HG02943 (cell line): ENCODE measurements around the gene AOC1.
A peak's percentile ranks its signal among the peaks of the same experiment; 100 is the strongest.
"Not testable (repeated sequence)": the region's sequence is repeated elsewhere in the genome, so short reads cannot be mapped to it uniquely, and the experiment has no call there.

Source experiments
- ATAC-seq: cut with Tn5 transposase; IDR thresholded peaks from one replicate; pipeline ENCODE4 v1.9.1; 2021; ENCODE audit warnings: mild to moderate bottlenecking, low read depth, moderate library complexity; ENCODE audit not compliant: unreplicated experiment

The AOC1 gene

GRCh38 chr7:150896562-150897209, 44.4 kb downstream of the AOC1 start:
- no peak for ATAC-seq

GRCh38 chr7:150897502-150898474, 45.5 kb downstream of the AOC1 start:
- peak; percentile 50 for ATAC-seq

GRCh38 chr7:150898475-150899011, 46.2 kb downstream of the AOC1 start:
- ATAC-seq, result peak; percentile 54

GRCh38 chr7:150900675-150901074, 48.4 kb downstream of the AOC1 start:
- ATAC-seq, result no peak

GRCh38 chr7:150901160-150902035, 49.1 kb downstream of the AOC1 start:
- ATAC-seq, result no peak

- no peak for ATAC-seq
Measured at GRCh38 chr7:150902078-150903033, 50.0 kb downstream of the AOC1 start.

GRCh38 chr7:150903606-150904005, 51.3 kb downstream of the AOC1 start:
- ATAC-seq, result no peak

GRCh38 chr7:150904011-150904909, 51.9 kb downstream of the AOC1 start:
- ATAC-seq, result no peak

- ATAC-seq, result no peak
Measured at GRCh38 chr7:150908173-150908572, 55.9 kb downstream of the AOC1 start.

GRCh38 chr7:150909200-150909995, 57.1 kb downstream of the AOC1 start:
- ATAC-seq, result no peak

GRCh38 chr7:150910305-150910995, 58.1 kb downstream of the AOC1 start:
- not testable (repeated sequence) for ATAC-seq

GRCh38 chr7:150910996-150911422, 58.7 kb downstream of the AOC1 start:
- ATAC-seq, result no peak
